AG04450 (cell line): ENCODE data around the gene NINJ1. TPM values are rescaled to one million over a fixed set of nuclear protein-coding genes. Genes with fewer than 3 reads are reported as not detected.

Experiments
- CTCF ChIA-PET: fragments of 300-600, 350-600 bp; formaldehyde crosslinking; extraction: SDS; loops from one replicate; lab custom pipeline; 2022; ENCODE audit warnings: antibody characterized with exemption, inconsistent platforms; lab: Charles Lee
- POLR2A ChIA-PET: fragments of 350-600 bp; formaldehyde crosslinking; extraction: SDS; loops from one replicate; lab custom pipeline; 2021; ENCODE audit warnings: antibody characterized with exemption, inconsistent platforms; lab: Yijun Ruan, JAX
- DNase-seq: peaks from one replicate; pipeline ENCODE4 v3.0.0-alpha.2; 2011; ENCODE audit warnings: low read depth, low spot score
- H3K27ac ChIP-seq: one replicate; pipeline ENCODE4 v1.5.1; 2012; ENCODE audit warnings: low read depth, low read length, control low read depth
- H3K27me3 ChIP-seq: one replicate; pipeline ENCODE4 v1.6.0; 2012; ENCODE audit warnings: low read length; ENCODE audit not compliant: control insufficient read depth, insufficient read depth
- H3K4me3 ChIP-seq: 2 replicates; pipeline ENCODE4 v1.5.1; 2011; ENCODE audit warnings: mild to moderate bottlenecking, low read depth, low read length, control low read depth
- H3K9me3 ChIP-seq: 2 replicates; pipeline ENCODE4 v1.5.1; 2012; ENCODE audit warnings: low read length; ENCODE audit not compliant: control insufficient read depth, insufficient read depth
- polyA plus RNA-seq: library from polyadenylated mRNA; depleted of rRNA; stranded (reverse); fragments of >200 nt; gene quantifications from 2 replicates; pipeline ENCODE4 v1.2.3, GENCODE V29; 2011
- TF ChIP-seq, protein P1 (sequence below): IDR thresholded peaks from 2 replicates; pipeline ENCODE4 v1.5.1; 2011; ENCODE audit warnings: low read depth, low read length, control low read depth, inconsistent platforms

The NINJ1 gene
- polyA plus RNA-seq, 1 experiment: 26.8 TPM

DNA sequence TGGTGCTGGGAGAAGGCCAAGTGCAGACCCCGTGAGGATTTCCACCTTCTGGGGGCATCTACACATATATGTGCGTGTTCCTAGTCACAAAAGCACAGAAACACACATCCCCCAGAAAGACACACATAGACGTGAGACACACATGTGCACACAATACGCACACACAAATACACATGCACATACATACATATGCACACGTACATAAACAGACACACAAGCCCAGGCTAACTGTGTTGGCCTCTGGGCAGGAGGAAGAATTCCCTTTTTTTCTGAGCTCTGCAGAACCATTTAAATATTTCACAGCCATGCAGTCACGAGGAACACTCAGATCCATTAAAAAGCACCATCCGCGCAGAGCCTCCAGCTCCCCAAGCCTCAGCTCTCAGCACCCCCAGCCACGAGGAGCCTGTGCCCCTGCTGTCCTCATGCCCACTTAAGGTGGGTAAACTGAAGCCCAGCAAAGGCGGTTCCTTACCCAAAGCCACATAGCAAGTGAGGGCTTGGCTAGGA lies 5.3 kb downstream of the NINJ1 start:
- ChIA-PET POLR2A (interaction anchor here (0.6 kb wide), 1 partner anchor 216 kb away, joined by 4 read pairs; no protein-coding TSS in a partner anchor), CTCF (interaction anchor here (1.0 to 1.9 kb wide), 3 partner anchors 9 to 25 kb away, joined by 4 to 11 read pairs (median 4); no protein-coding TSS in a partner anchor)
- Histone ChIP-seq H3K9me3 (no peaks in the 10 kb centered on the region; the same call in 1 of the 2 replicates), H3K27ac (no peak overlapping the region), H3K27me3 (no peaks in the 10 kb centered on the region), H3K4me3 (no peak overlapping the region)
- no peak for DNase-seq
- TF ChIP-seq, protein P1, sequence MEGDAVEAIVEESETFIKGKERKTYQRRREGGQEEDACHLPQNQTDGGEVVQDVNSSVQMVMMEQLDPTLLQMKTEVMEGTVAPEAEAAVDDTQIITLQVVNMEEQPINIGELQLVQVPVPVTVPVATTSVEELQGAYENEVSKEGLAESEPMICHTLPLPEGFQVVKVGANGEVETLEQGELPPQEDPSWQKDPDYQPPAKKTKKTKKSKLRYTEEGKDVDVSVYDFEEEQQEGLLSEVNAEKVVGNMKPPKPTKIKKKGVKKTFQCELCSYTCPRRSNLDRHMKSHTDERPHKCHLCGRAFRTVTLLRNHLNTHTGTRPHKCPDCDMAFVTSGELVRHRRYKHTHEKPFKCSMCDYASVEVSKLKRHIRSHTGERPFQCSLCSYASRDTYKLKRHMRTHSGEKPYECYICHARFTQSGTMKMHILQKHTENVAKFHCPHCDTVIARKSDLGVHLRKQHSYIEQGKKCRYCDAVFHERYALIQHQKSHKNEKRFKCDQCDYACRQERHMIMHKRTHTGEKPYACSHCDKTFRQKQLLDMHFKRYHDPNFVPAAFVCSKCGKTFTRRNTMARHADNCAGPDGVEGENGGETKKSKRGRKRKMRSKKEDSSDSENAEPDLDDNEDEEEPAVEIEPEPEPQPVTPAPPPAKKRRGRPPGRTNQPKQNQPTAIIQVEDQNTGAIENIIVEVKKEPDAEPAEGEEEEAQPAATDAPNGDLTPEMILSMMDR: no peak

DNA sequence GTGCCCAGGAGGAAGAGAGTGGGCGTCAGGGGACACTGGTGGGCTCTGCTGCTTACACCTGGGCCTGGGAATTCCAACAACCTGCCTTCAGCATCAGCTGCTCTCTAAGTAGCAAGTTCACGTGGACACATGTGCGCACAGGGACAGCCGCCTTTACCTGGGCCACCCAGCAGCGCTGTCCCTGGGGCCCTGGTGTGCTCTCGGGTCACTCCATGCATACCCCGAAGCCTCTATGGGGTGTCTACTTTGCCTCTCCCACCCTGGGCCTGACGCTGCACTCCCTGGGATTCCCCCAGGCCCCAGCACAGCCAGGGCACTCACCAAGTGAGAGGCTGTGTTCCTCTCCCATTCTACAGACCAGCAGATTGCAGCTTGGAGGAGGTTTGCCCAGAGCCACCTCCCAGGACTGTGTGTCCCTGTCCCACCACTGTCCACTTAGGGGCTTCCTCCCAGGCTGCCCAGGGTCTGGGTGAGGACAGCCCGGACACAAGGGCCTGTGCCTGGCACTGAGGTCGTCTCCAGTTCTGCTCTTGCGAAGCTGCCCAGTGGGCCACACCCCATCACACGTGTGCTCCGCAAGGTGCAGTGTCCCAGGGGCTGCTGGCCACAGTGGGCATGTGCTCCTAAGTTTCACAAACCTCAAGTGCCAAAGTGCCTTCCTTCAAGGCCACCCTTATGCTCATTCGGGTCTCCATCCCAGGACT lies 5.9 kb downstream of the NINJ1 start:
- H3K27me3 ChIP-seq: no peaks in the 10 kb centered on the region
- POLR2A ChIA-PET: no interaction called here
- TF ChIP-seq, protein P1: no peak
- no peaks in the 10 kb centered on the region; the same call in 1 of the 2 replicates for H3K9me3 ChIP-seq
- H3K27ac ChIP-seq: no peak overlapping the region
- no peak for DNase-seq
- CTCF ChIA-PET: no interaction called here
- no peak overlapping the region for H3K4me3 ChIP-seq

DNA sequence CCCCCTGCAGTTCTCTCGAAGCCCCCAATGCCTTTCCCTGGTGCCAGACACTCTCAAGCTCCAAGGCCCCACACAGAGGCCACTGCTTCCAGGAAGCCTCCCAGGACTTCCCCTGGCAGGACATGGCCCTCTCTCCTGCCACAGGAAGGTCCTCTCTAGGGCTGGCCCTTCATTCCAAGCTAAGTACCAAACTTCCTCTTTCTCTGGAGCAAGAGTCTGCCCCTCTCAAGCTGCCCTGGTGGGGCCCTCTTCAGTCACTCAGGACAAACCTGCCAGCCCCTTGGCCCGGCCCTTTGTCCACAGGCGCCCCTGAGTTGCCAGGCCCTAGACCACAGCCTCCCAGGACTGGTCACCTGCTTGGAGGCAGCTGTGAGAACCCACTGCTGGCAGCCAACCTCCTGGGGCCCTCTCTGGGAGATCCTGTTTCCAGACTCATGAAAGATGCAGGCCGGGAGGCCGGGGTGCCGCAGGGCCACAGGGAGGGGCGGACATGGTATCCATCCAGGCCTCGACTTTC lies 6.6 kb downstream of the NINJ1 start:
- Histone ChIP-seq H3K27me3 (no peaks in the 10 kb centered on the region), H3K4me3 (no peak overlapping the region), H3K27ac (no peak overlapping the region), H3K9me3 (no peaks in the 10 kb centered on the region; the same call in 1 of the 2 replicates)
- ChIA-PET CTCF (interaction anchor here (1.6 kb wide), 1 partner anchor 19 kb away, joined by 5 read pairs; no protein-coding TSS in a partner anchor), POLR2A (no interaction called here)
- DNase-seq: no peak
- TF ChIP-seq, protein P1: no peak

DNA sequence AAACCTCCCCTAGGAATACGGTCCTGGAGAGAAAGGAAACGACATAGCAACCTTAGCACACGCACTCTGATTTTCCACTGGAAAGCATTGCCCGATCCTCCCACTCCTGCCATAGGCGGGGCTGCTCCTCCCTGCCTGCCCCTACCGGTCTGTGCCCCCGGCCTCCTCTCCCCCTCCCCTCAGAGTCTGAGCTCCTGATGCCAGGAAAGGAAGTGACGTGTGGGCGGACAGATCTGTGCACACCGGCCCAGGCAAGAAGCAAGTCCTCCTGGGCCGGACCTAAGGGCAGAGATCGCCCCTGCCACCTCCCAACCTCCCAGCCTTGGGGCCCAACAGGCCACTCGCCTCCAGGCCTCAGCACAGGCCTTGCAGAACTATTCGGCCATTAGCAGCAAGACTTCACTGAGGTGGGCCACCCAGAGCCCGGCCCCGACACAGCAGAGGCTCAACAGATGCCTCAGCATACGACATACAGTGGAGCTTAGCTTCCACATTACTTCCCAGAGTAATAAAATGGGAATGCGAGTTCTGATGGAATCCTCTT lies 7.2 kb downstream of the NINJ1 start:
- no peak for DNase-seq
- no peak overlapping the region for H3K27ac ChIP-seq
- H3K4me3 ChIP-seq: no peak overlapping the region
- H3K9me3 ChIP-seq: no peaks in the 10 kb centered on the region; the same call in 1 of the 2 replicates
- TF ChIP-seq, protein P1: no peak
- ChIA-PET CTCF (interaction anchor here (1.1 to 1.6 kb wide), 2 partner anchors 18 to 439 kb away, joined by 3 to 5 read pairs; no protein-coding TSS in a partner anchor), POLR2A (no interaction called here)
- no peaks in the 10 kb centered on the region for H3K27me3 ChIP-seq
